HG02588 (cell line): ENCODE results near the gene NEMF.
"Not testable (repeated sequence)": the region's sequence is repeated elsewhere in the genome, so short reads cannot be mapped to it uniquely, and the experiment has no call there.

Source experiments
- ATAC-seq: cut with Tn5 transposase; IDR thresholded peaks from one replicate; pipeline ENCODE4 v1.9.1; 2021; ENCODE audit warnings: mild to moderate bottlenecking, moderate library complexity; ENCODE audit not compliant: unreplicated experiment

Gene NEMF

GRCh38 chr14:49852301-49853157 is at the start of gene NEMF:
Gene NEMF (minus strand): TSS chr14:49852788. CDS start chr14:49852753, 35 bp downstream.
- ATAC-seq: peak; percentile 83

- no peak for ATAC-seq
Measured at GRCh38 chr14:49900973-49901372, 48.4 kb upstream of the NEMF start.

- ATAC-seq: no peak
Measured at GRCh38 chr14:49898485-49898884, 45.9 kb upstream of the NEMF start.

- no peak for ATAC-seq
Measured at GRCh38 chr14:49897965-49898364, 45.4 kb upstream of the NEMF start.

GRCh38 chr14:49897414-49897813 is 44.8 kb upstream of the NEMF start:
- ATAC-seq: no peak

- ATAC-seq: no peak
Measured at GRCh38 chr14:49896966-49897365, 44.4 kb upstream of the NEMF start.

- ATAC-seq: not testable (repeated sequence)
Measured at GRCh38 chr14:49896272-49896671, 43.7 kb upstream of the NEMF start.

GRCh38 chr14:49895480-49895879 is 42.9 kb upstream of the NEMF start:
- ATAC-seq: no peak

- ATAC-seq: not testable (repeated sequence)
Measured at GRCh38 chr14:49894214-49895107, 41.9 kb upstream of the NEMF start.

GRCh38 chr14:49893309-49894213 is 41.0 kb upstream of the NEMF start:
- peak; percentile 44 for ATAC-seq

GRCh38 chr14:49892636-49893308 is 40.2 kb upstream of the NEMF start, which contains the start of gene ARF6:
Gene ARF6 (plus strand): TSS chr14:49893082. CDS start chr14:49893737, 655 bp downstream.
- peak; percentile 83 for ATAC-seq

- ATAC-seq: peak; percentile 29
Measured at GRCh38 chr14:49892301-49892635, 39.7 kb upstream of the NEMF start.

GRCh38 chr14:49888293-49888692 is 35.7 kb upstream of the NEMF start:
- no peak for ATAC-seq

- ATAC-seq: no peak
Measured at GRCh38 chr14:49886523-49886922, 33.9 kb upstream of the NEMF start.

GRCh38 chr14:49882826-49883694 is 30.5 kb upstream of the NEMF start:
- no peak for ATAC-seq

- no peak for ATAC-seq
Measured at GRCh38 chr14:49881350-49882001, 28.9 kb upstream of the NEMF start.

- ATAC-seq: no peak
Measured at GRCh38 chr14:49880267-49881064, 27.9 kb upstream of the NEMF start.
